Suprapubic skin (tissue), 4 donors: ENCODE measurements around the gene C2orf49. TPM values are rescaled to one million over a fixed set of nuclear protein-coding genes. Genes with fewer than 3 reads are reported as not detected.

Experiments used
- DNase-seq, 2 donors: peaks; one replicate each; pipeline ENCODE4 v3.0.0-alpha.2; 2019; ENCODE audit warnings: low spot score in 2 of 2
- H3K27ac ChIP-seq: fragments of 200-600 bp; sonication (generic); one replicate; pipeline ENCODE4 v1.5.1; 2019
- H3K27me3 ChIP-seq: fragments of 200-600 bp; sonication (generic); one replicate; pipeline ENCODE4 v1.5.1; 2019
- H3K36me3 ChIP-seq: fragments of 200-600 bp; sonication (generic); one replicate; pipeline ENCODE4 v1.5.1; 2019
- H3K4me1 ChIP-seq: fragments of 200-600 bp; sonication (generic); one replicate; pipeline ENCODE4 v1.5.1; 2019
- H3K4me3 ChIP-seq: fragments of 200-600 bp; sonication (generic); one replicate; pipeline ENCODE4 v1.5.1; 2019; ENCODE audit warnings: mild to moderate bottlenecking
- H3K9me3 ChIP-seq: fragments of 200-600 bp; sonication (generic); one replicate; pipeline ENCODE4 v1.5.1; 2019
- CTCF ChIP-seq, 2 donors: fragments of 200-600 bp in 1 of 2; fragments of 450-650 bp in 1 of 2; sonication (generic) in 1 of 2; IDR thresholded peaks; one replicate each; pipeline ENCODE4 v1.5.1; 2016 to 2019; ENCODE audit warnings: antibody characterized with exemption in 2 of 2, mild to moderate bottlenecking in 1 of 2, moderate library complexity in 1 of 2
- EP300 ChIP-seq: sonication (generic); formaldehyde crosslinking; IDR thresholded peaks from one replicate; pipeline ENCODE4 v1.6.1; 2017; ENCODE audit warnings: antibody characterized with exemption
- POLR2A ChIP-seq, 2 donors: fragments of 450-650 bp; IDR thresholded peaks; one replicate each; pipeline ENCODE4 v1.6.1; 2017; ENCODE audit warnings: antibody characterized with exemption in 2 of 2, mild to moderate bottlenecking in 2 of 2, moderate library complexity in 2 of 2
- POLR2AphosphoS5 ChIP-seq, 3 donors: sonication (generic); formaldehyde crosslinking; IDR thresholded peaks; one replicate each; pipeline ENCODE4 v1.6.1; 2017; ENCODE audit warnings: antibody characterized with exemption in 3 of 3
- WGBS: methylation state at CpG from one replicate; pipeline ENCODE4 v1.1.5; 2018; 5-methylcytosine and 5-hydroxymethylcytosine counted together
- total RNA-seq, 4 donors: library from RNA; depleted of rRNA; stranded (reverse); fragments of >200 nt; gene quantifications; one replicate each; pipeline ENCODE4 v1.1.0, GENCODE V29; 2016

Gene C2orf49
- total RNA-seq, 4 donors from 2014 or later, result 17.5 to 33.6 (median 27.8) TPM

DNA sequence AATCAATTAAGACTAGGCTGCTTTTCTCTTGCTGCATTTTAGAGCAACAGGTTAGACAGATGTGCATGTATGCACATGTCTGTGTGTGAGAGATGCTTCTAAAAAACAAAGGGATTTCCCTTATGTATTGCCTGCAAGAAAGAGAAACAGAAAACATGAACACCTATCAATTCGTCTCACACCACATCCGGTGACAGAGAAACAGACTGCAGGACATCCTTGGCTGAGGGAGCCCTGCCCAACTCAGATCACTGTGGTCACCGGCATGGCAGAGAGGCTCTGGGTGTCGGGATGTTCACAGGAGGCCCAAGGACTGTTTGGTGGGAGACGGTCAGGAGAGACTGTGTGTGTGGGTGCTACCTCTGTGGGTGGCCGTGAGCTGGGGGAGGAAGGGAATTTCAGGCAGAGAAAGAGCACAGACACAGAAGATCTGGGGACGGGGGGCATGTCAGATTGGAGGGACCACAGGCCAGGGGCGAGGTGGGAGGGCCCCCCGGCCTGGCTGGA lies 36.6 kb downstream of the C2orf49 start:
- peaks cover 81% of the 10 kb centered on the region for H3K4me1 ChIP-seq
- no peaks in the 10 kb centered on the region for H3K36me3 ChIP-seq
- WGBS, result 69% methylated on average over 9 of the region's 9 CpGs
- TF ChIP-seq POLR2A (IDR thresholded peaks at IDR 0.05) (no peak), EP300 (no peak), CTCF (IDR thresholded peaks at IDR 0.05) (no peak), POLR2AphosphoS5 (IDR thresholded peaks at IDR 0.05) (no peak)
- H3K4me3 ChIP-seq, result peak overlapping the region; percentile 14
- peak overlapping the region; percentile 87 for H3K27ac ChIP-seq
- no peaks in the 10 kb centered on the region for H3K27me3 ChIP-seq
- H3K9me3 ChIP-seq, result no peaks in the 10 kb centered on the region
- no peak for DNase-seq

DNA sequence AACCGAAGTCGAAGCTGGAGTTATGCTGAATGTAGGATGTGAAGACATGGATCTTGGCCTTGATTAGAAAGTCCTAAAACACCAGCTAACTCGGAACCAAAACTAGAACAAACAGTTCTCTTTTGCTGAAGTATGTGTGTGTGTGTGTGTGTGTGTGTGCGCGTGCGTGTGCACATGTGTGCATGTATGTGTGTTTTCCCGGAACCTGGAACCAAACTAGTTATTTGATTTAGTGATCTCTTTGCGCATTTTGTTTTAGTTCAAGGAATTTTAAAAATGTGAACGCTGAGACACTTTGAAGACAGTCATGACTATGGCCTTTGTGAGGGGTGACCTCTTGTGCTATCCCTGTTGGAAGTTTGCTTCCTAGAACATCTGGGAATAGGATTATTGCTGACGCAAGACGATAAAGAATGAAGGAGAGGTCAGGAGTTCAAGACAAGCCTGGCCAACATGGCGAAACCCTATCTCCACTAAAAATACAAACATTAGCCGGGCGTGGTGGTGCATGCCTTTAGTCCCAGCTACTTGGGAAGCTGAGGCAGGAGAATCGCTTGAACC lies 37.7 kb downstream of the C2orf49 start:
- TF ChIP-seq CTCF (IDR thresholded peaks at IDR 0.05) (no peak), POLR2A (IDR thresholded peaks at IDR 0.05) (no peak), EP300 (no peak), POLR2AphosphoS5 (IDR thresholded peaks at IDR 0.05) (peak in 2 of 3 donors; percentile 46 to 67)
- no peaks in the 10 kb centered on the region for H3K27me3 ChIP-seq
- H3K9me3 ChIP-seq, result no peaks in the 10 kb centered on the region
- no peaks in the 10 kb centered on the region for H3K36me3 ChIP-seq
- H3K4me3 ChIP-seq, result no peak overlapping the region
- peaks cover 90% of the 10 kb centered on the region for H3K4me1 ChIP-seq
- DNase-seq, result no peak
- peak overlapping the region; percentile 87 for H3K27ac ChIP-seq
- 66% methylated on average over 15 of the region's 15 CpGs for WGBS

DNA sequence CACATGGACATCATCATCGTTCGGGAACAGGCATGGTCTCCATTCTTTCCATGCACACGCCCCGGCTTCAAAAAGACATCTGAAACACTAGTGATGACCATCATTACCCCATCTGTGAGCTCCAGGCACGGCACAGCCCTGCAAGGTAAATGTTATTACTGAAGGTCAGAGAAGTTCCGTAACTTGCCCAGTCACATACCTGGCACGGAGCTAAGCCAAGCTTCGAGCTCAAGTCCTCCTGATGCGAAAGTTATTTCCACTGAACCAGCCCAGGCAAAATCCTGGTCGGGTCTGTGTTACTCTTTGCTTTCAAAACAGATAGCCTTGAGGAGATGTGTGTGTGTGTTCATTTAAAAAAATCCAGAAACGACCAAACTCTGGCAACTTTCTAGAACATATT lies 38.7 kb downstream of the C2orf49 start:
- H3K27me3 ChIP-seq, result no peaks in the 10 kb centered on the region
- H3K4me3 ChIP-seq, result no peak overlapping the region
- H3K36me3 ChIP-seq, result no peaks in the 10 kb centered on the region
- DNase-seq, result no peak
- no peaks in the 10 kb centered on the region for H3K9me3 ChIP-seq
- 69% methylated on average over 11 of the region's 11 CpGs for WGBS
- H3K27ac ChIP-seq, result peak overlapping the region; percentile 68
- peaks cover 97% of the 10 kb centered on the region for H3K4me1 ChIP-seq
- no peak for TF ChIP-seq POLR2AphosphoS5 (IDR thresholded peaks at IDR 0.05)
- TF ChIP-seq POLR2A (IDR thresholded peaks at IDR 0.05), result no peak
- TF ChIP-seq CTCF (IDR thresholded peaks at IDR 0.05), result no peak
- TF ChIP-seq EP300, result no peak

- WGBS, result 72% methylated on average over 5 of the region's 5 CpGs
- Histone ChIP-seq H3K27me3 (no peaks in the 10 kb centered on the region), H3K36me3 (no peaks in the 10 kb centered on the region), H3K4me3 (no peak overlapping the region), H3K9me3 (no peaks in the 10 kb centered on the region), H3K4me1 (peaks cover 97% of the 10 kb centered on the region), H3K27ac (peak overlapping the region; percentile 68)
- TF ChIP-seq POLR2A (IDR thresholded peaks at IDR 0.05) (no peak), CTCF (IDR thresholded peaks at IDR 0.05) (no peak), EP300 (no peak), POLR2AphosphoS5 (IDR thresholded peaks at IDR 0.05) (no peak)
- no peak for DNase-seq
Observed at GRCh38 chr2:105376789-105377240, 39.5 kb downstream of the C2orf49 start.

- Histone ChIP-seq H3K4me1 (peaks cover 92% of the 10 kb centered on the region), H3K27ac (no peak overlapping the region), H3K9me3 (no peaks in the 10 kb centered on the region), H3K27me3 (no peaks in the 10 kb centered on the region), H3K36me3 (peaks cover under 1% of the 10 kb centered on the region), H3K4me3 (no peak overlapping the region)
- TF ChIP-seq POLR2AphosphoS5 (IDR thresholded peaks at IDR 0.05) (no peak), CTCF (IDR thresholded peaks at IDR 0.05) (no peak), POLR2A (IDR thresholded peaks at IDR 0.05) (no peak), EP300 (no peak)
- peak in 1 of 2 donors; percentile 6 for DNase-seq
- WGBS, result 58% methylated on average over 3 of the region's 3 CpGs
Observed at GRCh38 chr2:105377871-105378270, 40.5 kb downstream of the C2orf49 start.
